Lower leg skin (tissue), 3 donors: ENCODE data around the gene CTNNBL1.

ENCODE experiments used
- POLR2A ChIP-seq, 2 donors: fragments of 450-650 bp; IDR thresholded peaks; one replicate each; pipeline ENCODE4 v1.6.1; 2016 to 2017; ENCODE audit warnings: antibody characterized with exemption in 2 of 2, mild to moderate bottlenecking in 1 of 2, moderate library complexity in 1 of 2
- TF ChIP-seq, protein P1 (sequence below), 3 donors: fragments of 450-650 bp; IDR thresholded peaks; one replicate each; pipeline ENCODE4 v1.5.1; 2016; ENCODE audit warnings: antibody characterized with exemption in 3 of 3, mild to moderate bottlenecking in 3 of 3, moderate library complexity in 2 of 3

DNA sequence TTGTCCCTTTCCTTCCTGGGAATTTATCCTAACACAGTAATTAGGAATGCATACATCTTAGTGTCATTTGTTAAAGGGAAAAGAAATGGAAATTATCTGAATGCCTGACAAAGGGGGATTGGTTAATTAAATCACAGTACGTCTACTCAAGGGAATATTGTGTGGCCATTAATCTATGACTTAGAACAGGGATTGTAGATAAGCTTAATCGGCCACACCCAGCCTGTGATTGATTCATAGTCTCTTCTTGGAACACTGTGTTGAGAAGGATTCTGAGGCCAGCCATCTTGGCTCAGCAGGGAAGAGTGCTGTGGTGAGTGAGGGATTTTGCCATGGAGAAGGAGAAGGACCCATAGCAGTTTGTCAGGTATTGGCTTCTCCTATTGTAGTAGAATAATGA lies 50.5 kb downstream of the CTNNBL1 start:
- TF ChIP-seq POLR2A (IDR thresholded peaks at IDR 0.05), result no peak
- TF ChIP-seq, protein P1, sequence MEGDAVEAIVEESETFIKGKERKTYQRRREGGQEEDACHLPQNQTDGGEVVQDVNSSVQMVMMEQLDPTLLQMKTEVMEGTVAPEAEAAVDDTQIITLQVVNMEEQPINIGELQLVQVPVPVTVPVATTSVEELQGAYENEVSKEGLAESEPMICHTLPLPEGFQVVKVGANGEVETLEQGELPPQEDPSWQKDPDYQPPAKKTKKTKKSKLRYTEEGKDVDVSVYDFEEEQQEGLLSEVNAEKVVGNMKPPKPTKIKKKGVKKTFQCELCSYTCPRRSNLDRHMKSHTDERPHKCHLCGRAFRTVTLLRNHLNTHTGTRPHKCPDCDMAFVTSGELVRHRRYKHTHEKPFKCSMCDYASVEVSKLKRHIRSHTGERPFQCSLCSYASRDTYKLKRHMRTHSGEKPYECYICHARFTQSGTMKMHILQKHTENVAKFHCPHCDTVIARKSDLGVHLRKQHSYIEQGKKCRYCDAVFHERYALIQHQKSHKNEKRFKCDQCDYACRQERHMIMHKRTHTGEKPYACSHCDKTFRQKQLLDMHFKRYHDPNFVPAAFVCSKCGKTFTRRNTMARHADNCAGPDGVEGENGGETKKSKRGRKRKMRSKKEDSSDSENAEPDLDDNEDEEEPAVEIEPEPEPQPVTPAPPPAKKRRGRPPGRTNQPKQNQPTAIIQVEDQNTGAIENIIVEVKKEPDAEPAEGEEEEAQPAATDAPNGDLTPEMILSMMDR (IDR thresholded peaks at IDR 0.05), result no peak
